SH-SY5Y (cell line): ENCODE results near the gene KRT86.

Experiments used
- GATA2 ChIP-seq: IDR thresholded peaks from 2 replicates; pipeline ENCODE4 v1.6.1; 2011; ENCODE audit warnings: mild to moderate bottlenecking, low read depth, low read length
- GATA3 ChIP-seq: IDR thresholded peaks from 2 replicates; pipeline ENCODE4 v1.6.1; 2011; ENCODE audit warnings: low read depth, mild to moderate bottlenecking, low read length, moderate library complexity

DNA sequence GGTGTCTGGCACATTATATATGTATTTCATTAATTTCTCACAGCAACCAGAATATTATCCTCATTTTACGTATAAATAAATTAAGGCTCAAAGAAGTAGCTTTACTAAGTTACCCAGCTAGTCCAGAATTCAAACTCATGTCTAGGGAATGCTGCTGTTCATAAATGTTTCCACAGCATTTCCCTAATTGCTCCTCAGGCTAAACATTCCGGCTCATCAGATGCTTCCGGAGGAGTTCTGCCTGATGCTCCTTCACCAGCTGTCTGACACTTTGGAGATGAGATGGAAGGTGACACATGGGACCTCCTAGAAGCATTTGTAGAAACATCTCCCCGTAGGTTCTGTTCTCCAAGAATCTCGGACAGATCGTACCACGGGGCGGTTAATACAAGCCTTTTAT, 80.7 kb downstream of the KRT86 start:
- TF ChIP-seq GATA3 (no peak), GATA2 (no peak)
